HUDEP-2 (cell line): Measurements from ENCODE around the gene TMEM176B.
"Not testable (repeated sequence)": the region's sequence is repeated elsewhere in the genome, so short reads cannot be mapped to it uniquely, and the experiment has no call there.

Source experiments
- DNase-seq, 76 experiments: peaks; one replicate each; lab custom pipeline; 2025; ENCODE audit not compliant: unreplicated experiment in 76 of 76; lab: John Stamatoyannopoulos, UW

Gene TMEM176B

GRCh38 chr7:150791746-150792452, 8.3 kb downstream of the TMEM176B start:
- DNase-seq: no peak

- DNase-seq: no peak
Measured at GRCh38 chr7:150791304-150791703, 8.9 kb downstream of the TMEM176B start.

GRCh38 chr7:150790416-150791075, 9.6 kb downstream of the TMEM176B start:
- no peak for DNase-seq

- peak in 3 of 76 experiments; percentile 11 to 21 (median 16) for DNase-seq
Measured at GRCh38 chr7:150788474-150789269, 11.5 kb downstream of the TMEM176B start.

GRCh38 chr7:150787321-150788281, 12.6 kb downstream of the TMEM176B start:
- peak in 58 of 76 experiments; percentile 5 to 91 (median 48) for DNase-seq

- DNase-seq: no peak
Measured at GRCh38 chr7:150784954-150785353, 15.2 kb downstream of the TMEM176B start.

- DNase-seq: no peak
Measured at GRCh38 chr7:150784120-150784736, 15.9 kb downstream of the TMEM176B start.

- no peak for DNase-seq
Measured at GRCh38 chr7:150781961-150782360, 18.2 kb downstream of the TMEM176B start.

GRCh38 chr7:150781103-150781502, 19.1 kb downstream of the TMEM176B start:
- DNase-seq: no peak

- DNase-seq: no peak
Measured at GRCh38 chr7:150780292-150780691, 19.9 kb downstream of the TMEM176B start.

- peak in 56 of 76 experiments; percentile 3 to 64 (median 40) for DNase-seq
Measured at GRCh38 chr7:150778738-150779301, 21.3 kb downstream of the TMEM176B start.

- DNase-seq: no peak
Measured at GRCh38 chr7:150778014-150778737, 22.0 kb downstream of the TMEM176B start.

GRCh38 chr7:150774131-150774530, 26.0 kb downstream of the TMEM176B start:
- DNase-seq: not testable (repeated sequence)

- no peak for DNase-seq
Measured at GRCh38 chr7:150769768-150770167, 30.4 kb downstream of the TMEM176B start.

- no peak for DNase-seq
Measured at GRCh38 chr7:150766334-150766709, 33.8 kb downstream of the TMEM176B start.

- DNase-seq: no peak
Measured at GRCh38 chr7:150759479-150759878, 40.7 kb downstream of the TMEM176B start.

GRCh38 chr7:150756858-150757257, 43.3 kb downstream of the TMEM176B start:
- DNase-seq: peak in 2 of 76 experiments; percentile 6 to 8

- no peak for DNase-seq
Measured at GRCh38 chr7:150756166-150756565, 44.0 kb downstream of the TMEM176B start.
